A673 (cell line): Measurements from ENCODE around the gene HSPB2.

ENCODE experiments used
- CTCF ChIP-seq: fragments of 300-800, 200-600 bp; sonication (generic); conservative IDR thresholded peaks from 2 replicates; pipeline ENCODE4 v1.5.1; 2017; ENCODE audit warnings: low read depth, mild to moderate bottlenecking, antibody characterized with exemption, low read length, moderate library complexity, mixed read lengths
- EZH2 ChIP-seq: fragments of 200-600 bp; sonication (generic); IDR thresholded peaks from 2 replicates; pipeline ENCODE4 v1.6.1; 2017; ENCODE audit warnings: borderline replicate concordance, low read depth, mild to moderate bottlenecking, mixed read lengths, antibody characterized with exemption, low read length; ENCODE audit not compliant: poor library complexity, severe bottlenecking

GRCh38 chr11:111909378-111909777 lies 3.2 kb upstream of the HSPB2 start:
- TF ChIP-seq CTCF: no peak
- TF ChIP-seq EZH2: no peak
